Mesenteric fat pad (tissue), 1 donor: Measurements from ENCODE around the gene PCDHA13. TPM values are rescaled to one million over a fixed set of nuclear protein-coding genes. Genes with fewer than 3 reads are reported as not detected.
A peak's percentile ranks its signal among the peaks of the same experiment; 100 is the strongest.
"Not testable (repeated sequence)": the region's sequence is repeated elsewhere in the genome, so short reads cannot be mapped to it uniquely, and the experiment has no call there.

Source experiments
- DNase-seq: peaks from one replicate; pipeline ENCODE4 v3.0.0-alpha.2; 2020; ENCODE audit warnings: low spot score
- long read RNA-seq: library from polyadenylated mRNA; unstranded; transcript quantifications from one replicate; pipeline ENCODE4 v2.0.0, GENCODE V29; 2020
- total RNA-seq: library from RNA; stranded (reverse); fragmentation: NEBNext Ultra II Directional; extraction: Animal tissue kit (Norgen Biotek cat#: 25700); gene quantifications from one replicate; pipeline ENCODE4 v1.2.1, GENCODE V29; 2021
- donor health status: DM: yes; HTN: yes; CAD: no.

PCDHA13 gene
- 0.58 TPM for total RNA-seq
- long read RNA-seq, full-length matches to known transcripts, result 2 of 2 reads
- long read RNA-seq, partial matches to known transcripts, result 0 of 2 reads
- long read RNA-seq, other reads (novel, unspliced or antisense), result 0 of 2 reads

- DNase-seq, result no peak
These were observed at the start of gene PCDHA13 for GRCh38 chr5:140881889-140882590. Gene PCDHA13 (plus strand): TSS chr5:140882124. CDS start chr5:140882269, 145 bp downstream.

- DNase-seq, result no peak
These were observed 47.9 kb upstream of the PCDHA13 start, which contains the start of gene PCDHA7 for GRCh38 chr5:140833993-140834392. Gene PCDHA7 (plus strand): TSS chr5:140834269. CDS start chr5:140834384, 115 bp downstream.

- not testable (repeated sequence) for DNase-seq
These were observed 47.4 kb upstream of the PCDHA13 start for GRCh38 chr5:140834439-140835008.

GRCh38 chr5:140835622-140836510 lies 46.1 kb upstream of the PCDHA13 start:
- DNase-seq, result peak; percentile 89

- peak; percentile 72 for DNase-seq
These were observed 40.7 kb upstream of the PCDHA13 start, which contains the start of gene PCDHA8 for GRCh38 chr5:140840978-140841962. Gene PCDHA8 (plus strand): TSS chr5:140841187. CDS start chr5:140841322, 135 bp downstream.

- peak; percentile 74 for DNase-seq
These were observed 38.9 kb upstream of the PCDHA13 start for GRCh38 chr5:140842798-140843733.

GRCh38 chr5:140848139-140849102 lies 33.5 kb upstream of the PCDHA13 start, which contains the start of gene PCDHA9:
Gene PCDHA9 (plus strand): TSS chr5:140848382. CDS start chr5:140848496, 114 bp downstream.
- not testable (repeated sequence) for DNase-seq

- peak; percentile 82 for DNase-seq
These were observed 31.9 kb upstream of the PCDHA13 start for GRCh38 chr5:140849831-140850634.

GRCh38 chr5:140855772-140856674 lies 25.9 kb upstream of the PCDHA13 start, which contains the start of gene PCDHA10:
Gene PCDHA10 (plus strand): TSS chr5:140855897. CDS start chr5:140856049, 152 bp downstream.
- no peak for DNase-seq

- no peak for DNase-seq
These were observed 24.5 kb upstream of the PCDHA13 start for GRCh38 chr5:140857177-140857986.

- no peak for DNase-seq
These were observed 24.0 kb upstream of the PCDHA13 start for GRCh38 chr5:140857987-140858240.

- no peak for DNase-seq
These were observed 19.3 kb upstream of the PCDHA13 start for GRCh38 chr5:140862441-140863295.

- no peak for DNase-seq
These were observed 13.0 kb upstream of the PCDHA13 start, which contains the start of gene PCDHA11 for GRCh38 chr5:140868721-140869554. Gene PCDHA11 (plus strand): TSS chr5:140868957. CDS start chr5:140869104, 147 bp downstream.
